HCT116 (cell line): ENCODE data around the gene GAD2. TPM values are rescaled to one million over a fixed set of nuclear protein-coding genes. Genes with fewer than 3 reads are reported as not detected.

Experiments
- ATAC-seq: fragments of 200-7000 bp; cut with Tn5 transposase; 2 replicates; pipeline ENCODE4 v1.9.1; 2020; ENCODE audit warnings: mild to moderate bottlenecking, moderate library complexity
- BruUV-seq: library from RNA; stranded (reverse); fragments of 400-500 nt; replicated peaks from 2 replicates; lab custom pipeline; 2021; lab: Mats Ljungman, UMichigan
- CTCF ChIA-PET: fragments of 300-600 bp; sonication (Branson Sonifier 250); formaldehyde crosslinking; loops from one replicate; lab custom pipeline; 2021; ENCODE audit warnings: antibody characterized with exemption; lab: Charles Lee
- POLR2A ChIA-PET: fragments of 300-600, 350-600 bp; sonication (Branson Sonifier 250); formaldehyde crosslinking; loops from one replicate; lab custom pipeline; 2021; ENCODE audit warnings: antibody characterized with exemption; lab: Charles Lee
- RAD21 ChIA-PET, 2 experiments: fragments of 300-600 bp; sonication (Branson Sonifier 250); formaldehyde crosslinking; loops; one replicate each; lab custom pipeline; 2023; ENCODE audit warnings: low total read pairs in 2 of 2; ENCODE audit not compliant: uncharacterized antibody in 2 of 2, unreplicated experiment in 2 of 2, low non-redundant PET in 1 of 2; lab: Charles Lee
- DNase-seq: peaks from one replicate; pipeline ENCODE4 v3.0.0-alpha.2; 2010; ENCODE audit warnings: low read depth, low spot score
- H2AFZ ChIP-seq: fragments of 200-600 bp; shearing (Covaris generic), sonication (generic); 2 replicates; pipeline ENCODE4 v1.6.1; 2017; ENCODE audit warnings: low read depth, mixed run types, mixed read lengths, antibody characterized with exemption, low read length; ENCODE audit not compliant: poor library complexity, severe bottlenecking
- H3K27ac ChIP-seq: 2 replicates; pipeline ENCODE4 v1.5.1; 2012; ENCODE audit warnings: low read depth, low read length
- H3K27me3 ChIP-seq: fragments of 200-600 bp; sonication (generic); 2 replicates; pipeline ENCODE4 v1.6.1; 2016; ENCODE audit warnings: mixed run types, low read length, mixed read lengths; ENCODE audit not compliant: insufficient read depth
- H3K36me3 ChIP-seq, 2 experiments: fragments of 200-500 bp in 1 of 2; fragments of 200-600 bp in 1 of 2; sonication (Bioruptor generic) in 1 of 2; sonication (generic) in 1 of 2; 2 replicates each; pipeline versions ENCODE4 v1.5.1 to v1.6.1; 2014 to 2016; ENCODE audit warnings: low read length in 2 of 2, inconsistent platforms in 1 of 2, mixed read lengths in 1 of 2, mixed run types in 1 of 2; ENCODE audit not compliant: insufficient read depth in 2 of 2, control insufficient read depth in 1 of 2
- H3K4me1 ChIP-seq, 2 experiments: fragments of 200-600 bp in 1 of 2; sonication (generic) in 1 of 2; 2 replicates each; pipeline versions ENCODE4 v1.5.1 to v1.6.1; 2012 to 2017; ENCODE audit warnings: low read length in 2 of 2, inconsistent platforms in 1 of 2, mild to moderate bottlenecking in 1 of 2, mixed read lengths in 1 of 2, mixed run types in 1 of 2, moderate library complexity in 1 of 2; ENCODE audit not compliant: insufficient read depth in 2 of 2, control insufficient read depth in 1 of 2
- H3K4me2 ChIP-seq: fragments of 200-600 bp; sonication (generic); 2 replicates; pipeline ENCODE4 v1.6.1; 2017; ENCODE audit warnings: mixed run types, low read length, mixed read lengths
- H3K4me3 ChIP-seq, 2 experiments: fragments of 200-600 bp in 1 of 2; sonication (generic) in 1 of 2; replicated peaks in 1 of 2; 2 replicates each; pipeline ENCODE4 v1.5.1; 2011 to 2016; ENCODE audit warnings: low read length in 2 of 2, control low read depth in 1 of 2, low read depth in 1 of 2, mild to moderate bottlenecking in 1 of 2, mixed read lengths in 1 of 2, mixed run types in 1 of 2
- H3K79me2 ChIP-seq: fragments of 200-600 bp; sonication (generic); 2 replicates; pipeline ENCODE4 v1.6.1; 2017; ENCODE audit warnings: mild to moderate bottlenecking, mixed run types, low read length, moderate library complexity, mixed read lengths; ENCODE audit not compliant: insufficient read depth
- H3K9ac ChIP-seq: fragments of 200-600 bp; sonication (generic); 2 replicates; pipeline ENCODE4 v1.6.1; 2016; ENCODE audit warnings: low read length, mixed read lengths
- H3K9me2 ChIP-seq: fragments of 200-600 bp; sonication (generic), shearing (Covaris generic); 2 replicates; pipeline ENCODE4 v1.6.1; 2017; ENCODE audit warnings: mixed run types, mild to moderate bottlenecking, moderate library complexity; ENCODE audit not compliant: insufficient read depth
- H3K9me3 ChIP-seq, 2 experiments: fragments of 200-500 bp in 1 of 2; fragments of 200-600 bp in 1 of 2; sonication (Bioruptor generic) in 1 of 2; sonication (generic) in 1 of 2; 2 replicates each; pipeline ENCODE4 v1.6.1; 2014 to 2017; ENCODE audit warnings: low read length in 2 of 2, mixed read lengths in 2 of 2, inconsistent platforms in 1 of 2, low read depth in 1 of 2, mild to moderate bottlenecking in 1 of 2, mixed run types in 1 of 2, moderate library complexity in 1 of 2; ENCODE audit not compliant: control insufficient read depth in 1 of 2, insufficient read depth in 1 of 2
- H4K20me1 ChIP-seq: fragments of 200-600 bp; sonication (generic), shearing (Covaris generic); 2 replicates; pipeline ENCODE4 v1.6.1; 2017; ENCODE audit warnings: mixed run types, mild to moderate bottlenecking, moderate library complexity; ENCODE audit not compliant: insufficient read depth
- CTCF ChIP-seq, 3 experiments: fragments of 200-600 bp in 1 of 3; sonication (generic) in 1 of 3; IDR thresholded peaks in 2 of 3; conservative IDR thresholded peaks in 1 of 3; 2 replicates each; pipeline ENCODE4 v1.5.1; 2012 to 2017; ENCODE audit warnings: low read depth in 2 of 3, low read length in 2 of 3, antibody characterized with exemption in 1 of 3, borderline replicate concordance in 1 of 3, control low read depth in 1 of 3, mild to moderate bottlenecking in 1 of 3, mixed read lengths in 1 of 3, mixed run types in 1 of 3, moderate library complexity in 1 of 3; ENCODE audit not compliant: insufficient read depth in 1 of 3
- EGR1 ChIP-seq: IDR thresholded peaks from 2 replicates; pipeline ENCODE4 v1.6.1; 2012; ENCODE audit warnings: low read depth
- ELF1 ChIP-seq: IDR thresholded peaks from 2 replicates; pipeline ENCODE4 v1.6.1; 2012; ENCODE audit warnings: low read depth, borderline replicate concordance
- EZH2 ChIP-seq: fragments of 200-600 bp; sonication (generic); IDR thresholded peaks from 2 replicates; pipeline ENCODE4 v1.6.1; 2017; ENCODE audit warnings: antibody characterized with exemption, mixed run types
- FOSL1 ChIP-seq: IDR thresholded peaks from 2 replicates; pipeline ENCODE4 v1.6.1; 2012; ENCODE audit warnings: low read depth
- JUND ChIP-seq: IDR thresholded peaks from 2 replicates; pipeline ENCODE4 v1.6.1; 2012
- MAX ChIP-seq: IDR thresholded peaks from 2 replicates; pipeline ENCODE4 v1.6.1; 2012
- POLR2AphosphoS5 ChIP-seq: IDR thresholded peaks from 2 replicates; pipeline ENCODE4 v1.6.1; 2011; ENCODE audit warnings: mild to moderate bottlenecking, low read depth, low read length, moderate library complexity
- RAD21 ChIP-seq: IDR thresholded peaks from 2 replicates; pipeline ENCODE4 v1.6.1; 2012; ENCODE audit warnings: low read depth, mild to moderate bottlenecking
- SIN3A ChIP-seq: IDR thresholded peaks from 2 replicates; pipeline ENCODE4 v1.6.1; 2012; ENCODE audit warnings: low read depth
- SP1 ChIP-seq: IDR thresholded peaks from 2 replicates; pipeline ENCODE4 v1.6.1; 2012; ENCODE audit warnings: low read depth
- SRF ChIP-seq: IDR thresholded peaks from 2 replicates; pipeline ENCODE4 v1.6.1; 2012; ENCODE audit warnings: low read depth
- intact Hi-C: fragments of 100-400 bp; cut with micrococcal nuclease; formaldehyde crosslinking; loops from 2 replicates; pipeline ENCODE4 v1.10.0; 2022
- total RNA-seq: library from RNA; stranded (reverse); gene quantifications from one replicate; pipeline ENCODE4 v1.2.1, GENCODE V29; 2021; ENCODE audit not compliant: unreplicated experiment

GAD2 gene
- total RNA-seq, 1 experiment from 2014 or later, result not detected

GRCh38 chr10:26221541-26221940 is 5.0 kb downstream of the GAD2 start:
- no peak for TF ChIP-seq SP1
- TF ChIP-seq RAD21, result no peak
- no peak for TF ChIP-seq EGR1
- no peak for TF ChIP-seq SIN3A
- no peak for TF ChIP-seq FOSL1
- TF ChIP-seq ELF1, result no peak
- no peak for TF ChIP-seq SRF
- TF ChIP-seq MAX, result no peak
- TF ChIP-seq JUND, result no peak
- no peak for TF ChIP-seq EZH2
- DNase-seq (no peak), ATAC-seq (no peak)
- Histone ChIP-seq H2AFZ (no peak overlapping the region), H3K4me2 (no peak overlapping the region), H3K27ac (no peak overlapping the region), H3K9me3 (no peaks in the 10 kb centered on the region), H3K9me2 (no peaks in the 10 kb centered on the region), H4K20me1 (no peaks in the 10 kb centered on the region), H3K79me2 (no peaks in the 10 kb centered on the region), H3K4me3 (no peak overlapping the region), H3K4me1 (no peaks in the 10 kb centered on the region), H3K36me3 (no peaks in the 10 kb centered on the region), H3K9ac (no peak overlapping the region), H3K27me3 (peaks cover 53% of the 10 kb centered on the region)
- ChIA-PET CTCF (no interaction called here), POLR2A (no interaction called here), RAD21 (no interaction called here)
- intact Hi-C loops, result no loop called here
- BruUV-seq, result no TSS peak

- ATAC-seq, result no peak
- Histone ChIP-seq H3K79me2 (no peaks in the 10 kb centered on the region), H3K9me2 (no peaks in the 10 kb centered on the region), H3K9me3 (no peaks in the 10 kb centered on the region), H3K4me3 (no peak overlapping the region), H3K4me2 (no peak overlapping the region), H3K27ac (no peak overlapping the region), H4K20me1 (no peaks in the 10 kb centered on the region), H3K9ac (no peak overlapping the region), H2AFZ (no peak overlapping the region), H3K4me1 (no peaks in the 10 kb centered on the region), H3K36me3 (no peaks in the 10 kb centered on the region), H3K27me3 (peaks cover 57% of the 10 kb centered on the region)
- ChIA-PET POLR2A (no interaction called here), CTCF (no interaction called here), RAD21 (no interaction called here)
- no TSS peak for BruUV-seq
- no peak for DNase-seq
- TF ChIP-seq POLR2AphosphoS5 (no peak), JUND (no peak), CTCF (IDR thresholded peaks at IDR 0.05 in 2 of 3, conservative IDR thresholded peaks at IDR 0.05 in 1 of 3; ENCODE audit: borderline replicate concordance in 1 of 3, insufficient read depth in 1 of 3, low read depth in 2 of 3, low read length in 2 of 3) (no peak)
- intact Hi-C loops, result no loop called here
Measured at GRCh38 chr10:26222563-26222962, 6.0 kb downstream of the GAD2 start.
